NCI-H345 treated with DMSO at 0.1 percent for 48 hours (cell line): Measurements from ENCODE around the gene IGSF3.
"Not testable (repeated sequence)": the region's sequence is repeated elsewhere in the genome, so short reads cannot be mapped to it uniquely, and the experiment has no call there.

ENCODE experiments used
- DNase-seq: peaks from one replicate; lab custom pipeline; 2025; ENCODE audit not compliant: unreplicated experiment; lab: John Stamatoyannopoulos, UW

IGSF3 gene

GRCh38 chr1:116631996-116632925, 35.3 kb downstream of the IGSF3 start:
- DNase-seq, result not testable (repeated sequence)

- not testable (repeated sequence) for DNase-seq
Measured at GRCh38 chr1:116631554-116631953, 36.0 kb downstream of the IGSF3 start.

GRCh38 chr1:116630057-116630456, 37.5 kb downstream of the IGSF3 start:
- not testable (repeated sequence) for DNase-seq

GRCh38 chr1:116629441-116629840, 38.1 kb downstream of the IGSF3 start:
- not testable (repeated sequence) for DNase-seq

- no peak for DNase-seq
Measured at GRCh38 chr1:116628448-116628847, 39.1 kb downstream of the IGSF3 start.

- DNase-seq, result not testable (repeated sequence)
Measured at GRCh38 chr1:116627357-116627756, 40.2 kb downstream of the IGSF3 start.

- DNase-seq, result not testable (repeated sequence)
Measured at GRCh38 chr1:116626915-116627314, 40.6 kb downstream of the IGSF3 start.

GRCh38 chr1:116625155-116625554, 42.4 kb downstream of the IGSF3 start:
- not testable (repeated sequence) for DNase-seq

- no peak for DNase-seq
Measured at GRCh38 chr1:116624040-116624439, 43.5 kb downstream of the IGSF3 start.

GRCh38 chr1:116622496-116622895, 45.0 kb downstream of the IGSF3 start:
- DNase-seq, result not testable (repeated sequence)

- DNase-seq, result not testable (repeated sequence)
Measured at GRCh38 chr1:116621756-116622155, 45.8 kb downstream of the IGSF3 start.

- DNase-seq, result not testable (repeated sequence)
Measured at GRCh38 chr1:116620392-116620791, 47.1 kb downstream of the IGSF3 start.

GRCh38 chr1:116619106-116619505, 48.4 kb downstream of the IGSF3 start:
- not testable (repeated sequence) for DNase-seq

- DNase-seq, result not testable (repeated sequence)
Measured at GRCh38 chr1:116617808-116618207, 49.7 kb downstream of the IGSF3 start.

GRCh38 chr1:116613825-116614224, 53.7 kb downstream of the IGSF3 start:
- DNase-seq, result not testable (repeated sequence)

- not testable (repeated sequence) for DNase-seq
Measured at GRCh38 chr1:116609801-116610371, 57.6 kb downstream of the IGSF3 start.

GRCh38 chr1:116608841-116609240, 58.7 kb downstream of the IGSF3 start:
- not testable (repeated sequence) for DNase-seq

- DNase-seq, result not testable (repeated sequence)
Measured at GRCh38 chr1:116608151-116608550, 59.4 kb downstream of the IGSF3 start.

- not testable (repeated sequence) for DNase-seq
Measured at GRCh38 chr1:116607463-116607862, 60.1 kb downstream of the IGSF3 start.

- not testable (repeated sequence) for DNase-seq
Measured at GRCh38 chr1:116606067-116606466, 61.5 kb downstream of the IGSF3 start.

GRCh38 chr1:116605315-116605714, 62.2 kb downstream of the IGSF3 start:
- no peak for DNase-seq

GRCh38 chr1:116604408-116604807, 63.1 kb downstream of the IGSF3 start:
- DNase-seq, result not testable (repeated sequence)
